ENCODE data around the gene ROM1. TPM values are rescaled to one million over a fixed set of nuclear protein-coding genes. Genes with fewer than 3 reads are reported as not detected.

ROM1 gene
- total RNA-seq, 1 experiment from 2014 or later, result 1.3 TPM

GRCh38 chr11:62607714-62608113 is 5.3 kb upstream of the ROM1 start:
- POLR2A ChIA-PET, result interaction anchor here (0.6 kb wide), 1 partner anchor 14 kb away, joined by 3 read pairs; the partner anchor contains the start of gene B3GAT3
- H3K4me1 Mint-ChIP-seq (ENCODE audit: low read depth, unreplicated experiment), result peaks cover 53% of the 10 kb centered on the region
- intact Hi-C loops (cut with micrococcal nuclease; ENCODE audit: unreplicated experiment), result no loop called here
- no TSS peak for BruUV-seq (replicated peaks)
- no peak overlapping the region for H3K4me3 ChIP-seq (ENCODE audit: low read depth, low read length)
- H3K4me3 Mint-ChIP-seq (ENCODE audit: unreplicated experiment), result no peak overlapping the region
- H3K4me1 ChIP-seq, result peaks cover 34% of the 10 kb centered on the region
- peak overlapping the region; percentile 56 for H3K27ac Mint-ChIP-seq (ENCODE audit: unreplicated experiment)
- no peaks in the 10 kb centered on the region for H3K9me3 ChIP-seq
- CTCF ChIA-PET, result no interaction called here
- no peaks in the 10 kb centered on the region for H3K27me3 ChIP-seq (replicated peaks; ENCODE audit: control insufficient read depth, insufficient read depth, low read length)
- H3K36me3 Mint-ChIP-seq (ENCODE audit: insufficient read depth, unreplicated experiment), result peaks cover 47% of the 10 kb centered on the region
- no peak for DNase-seq
- no peaks in the 10 kb centered on the region for H3K27me3 Mint-ChIP-seq (ENCODE audit: insufficient read depth, unreplicated experiment)
- no peaks in the 10 kb centered on the region for H3K9me3 Mint-ChIP-seq (ENCODE audit: unreplicated experiment)
- TF ChIP-seq CTCF (IDR thresholded peaks at IDR 0.05; ENCODE audit: insufficient read depth in 1 of 2, low read depth in 1 of 2, low read length in 1 of 2, severe bottlenecking in 1 of 2, unreplicated experiment in 1 of 2), result no peak
- 0 out of 2 replicates have a peak, but pooled peaks cover 3% of the 10 kb centered on the region for H3K36me3 ChIP-seq (ENCODE audit: control insufficient read depth, insufficient read depth, low read length)

GRCh38 chr11:62608776-62609175 is 4.3 kb upstream of the ROM1 start:
- H3K9me3 Mint-ChIP-seq (ENCODE audit: unreplicated experiment), result no peaks in the 10 kb centered on the region
- no peak for TF ChIP-seq CTCF (IDR thresholded peaks at IDR 0.05; ENCODE audit: insufficient read depth in 1 of 2, low read depth in 1 of 2, low read length in 1 of 2, severe bottlenecking in 1 of 2, unreplicated experiment in 1 of 2)
- Histone ChIP-seq H3K36me3 (ENCODE audit: control insufficient read depth, insufficient read depth, low read length) (0 out of 2 replicates have a peak, but pooled peaks cover 3% of the 10 kb centered on the region), H3K4me3 (ENCODE audit: low read depth, low read length) (no peak overlapping the region), H3K4me1 (peaks cover 27% of the 10 kb centered on the region), H3K9me3 (no peaks in the 10 kb centered on the region), H3K27me3 (replicated peaks; ENCODE audit: control insufficient read depth, insufficient read depth, low read length) (no peaks in the 10 kb centered on the region)
- no peak for DNase-seq
- H3K36me3 Mint-ChIP-seq (ENCODE audit: insufficient read depth, unreplicated experiment), result peaks cover 43% of the 10 kb centered on the region
- no peak overlapping the region for H3K27ac Mint-ChIP-seq (ENCODE audit: unreplicated experiment)
- H3K4me3 Mint-ChIP-seq (ENCODE audit: unreplicated experiment), result no peak overlapping the region
- peaks cover 46% of the 10 kb centered on the region for H3K4me1 Mint-ChIP-seq (ENCODE audit: low read depth, unreplicated experiment)
- intact Hi-C loops (cut with micrococcal nuclease; ENCODE audit: unreplicated experiment), result no loop called here
- POLR2A ChIA-PET, result no interaction called here
- H3K27me3 Mint-ChIP-seq (ENCODE audit: insufficient read depth, unreplicated experiment), result no peaks in the 10 kb centered on the region
- BruUV-seq (replicated peaks), result no TSS peak
- CTCF ChIA-PET, result no interaction called here

GRCh38 chr11:62610403-62610802 is 2.7 kb upstream of the ROM1 start:
- TSS peak; percentile 13 for BruUV-seq (replicated peaks)
- CTCF ChIA-PET, result interaction anchor here (1.7 to 2.1 kb wide), 2 partner anchors 11 to 57 kb away, joined by 6 to 17 read pairs; partner anchors contain the start of gene B3GAT3

More at GRCh38 chr11:62610403-62610802, 2.7 kb upstream of the ROM1 start:
- H3K9me3 ChIP-seq, result no peaks in the 10 kb centered on the region
- Mint-ChIP-seq H3K27me3 (ENCODE audit: insufficient read depth, unreplicated experiment) (no peaks in the 10 kb centered on the region), H3K4me1 (ENCODE audit: low read depth, unreplicated experiment) (peaks cover 44% of the 10 kb centered on the region), H3K36me3 (ENCODE audit: insufficient read depth, unreplicated experiment) (peaks cover 47% of the 10 kb centered on the region), H3K27ac (ENCODE audit: unreplicated experiment) (peak overlapping the region; percentile 19), H3K4me3 (ENCODE audit: unreplicated experiment) (peak overlapping the region; percentile 97), H3K9me3 (ENCODE audit: unreplicated experiment) (no peaks in the 10 kb centered on the region)
- H3K36me3 ChIP-seq (ENCODE audit: control insufficient read depth, insufficient read depth, low read length), result 0 out of 2 replicates have a peak, but pooled peaks cover 3% of the 10 kb centered on the region
- TF ChIP-seq CTCF (IDR thresholded peaks at IDR 0.05; ENCODE audit: insufficient read depth in 1 of 2, low read depth in 1 of 2, low read length in 1 of 2, severe bottlenecking in 1 of 2, unreplicated experiment in 1 of 2), result no peak
- POLR2A ChIA-PET, result no interaction called here
- H3K27me3 ChIP-seq (replicated peaks; ENCODE audit: control insufficient read depth, insufficient read depth, low read length), result no peaks in the 10 kb centered on the region
- intact Hi-C loops (cut with micrococcal nuclease; ENCODE audit: unreplicated experiment), result loop anchor here (5.0 kb wide), 1 partner anchor 37 kb away; the partner anchor contains the start of gene GANAB
- H3K4me1 ChIP-seq, result peaks cover 37% of the 10 kb centered on the region
- H3K4me3 ChIP-seq (ENCODE audit: low read depth, low read length), result no peak overlapping the region
- no peak for DNase-seq

Measured in Caco-2 (cell line).